GM18867 (cell line): Measurements from ENCODE around the gene GSTP1.
"Not testable (repeated sequence)": the region's sequence is repeated elsewhere in the genome, so short reads cannot be mapped to it uniquely, and the experiment has no call there.

Experiments
- ATAC-seq: cut with Tn5 transposase; IDR thresholded peaks from one replicate; pipeline ENCODE4 v1.9.1; 2021; ENCODE audit warnings: mild to moderate bottlenecking, moderate library complexity; ENCODE audit not compliant: unreplicated experiment

Gene GSTP1

GRCh38 chr11:67613313-67613959 is 29.8 kb downstream of the GSTP1 start:
- ATAC-seq = no peak

GRCh38 chr11:67613960-67614715 is 30.5 kb downstream of the GSTP1 start:
- peak; percentile 77 for ATAC-seq

- ATAC-seq = no peak
Observed at GRCh38 chr11:67614730-67615714, 31.4 kb downstream of the GSTP1 start.

GRCh38 chr11:67615728-67616430 is 32.3 kb downstream of the GSTP1 start:
- no peak for ATAC-seq

GRCh38 chr11:67616431-67617242 is 33.0 kb downstream of the GSTP1 start:
- ATAC-seq = no peak

- ATAC-seq = no peak
Observed at GRCh38 chr11:67617243-67617953, 33.8 kb downstream of the GSTP1 start.

- not testable (repeated sequence) for ATAC-seq
Observed at GRCh38 chr11:67618901-67619659, 35.5 kb downstream of the GSTP1 start.

GRCh38 chr11:67619683-67620618 is 36.3 kb downstream of the GSTP1 start:
- ATAC-seq = not testable (repeated sequence)

- not testable (repeated sequence) for ATAC-seq
Observed at GRCh38 chr11:67620621-67621020, 37.0 kb downstream of the GSTP1 start.

GRCh38 chr11:67621928-67622327 is 38.3 kb downstream of the GSTP1 start:
- ATAC-seq = not testable (repeated sequence)

GRCh38 chr11:67622905-67623304 is 39.3 kb downstream of the GSTP1 start:
- ATAC-seq = not testable (repeated sequence)

- ATAC-seq = not testable (repeated sequence)
Observed at GRCh38 chr11:67623795-67624194, 40.2 kb downstream of the GSTP1 start.

GRCh38 chr11:67626131-67626833 is 42.7 kb downstream of the GSTP1 start:
- ATAC-seq = not testable (repeated sequence)

GRCh38 chr11:67626970-67627369 is 43.4 kb downstream of the GSTP1 start:
- no peak for ATAC-seq

GRCh38 chr11:67627441-67627811 is 43.8 kb downstream of the GSTP1 start:
- ATAC-seq = no peak

- no peak for ATAC-seq
Observed at GRCh38 chr11:67627812-67628624, 44.4 kb downstream of the GSTP1 start.
